ENCODE measurements around the gene DIP2B.

Gene DIP2B

DNA sequence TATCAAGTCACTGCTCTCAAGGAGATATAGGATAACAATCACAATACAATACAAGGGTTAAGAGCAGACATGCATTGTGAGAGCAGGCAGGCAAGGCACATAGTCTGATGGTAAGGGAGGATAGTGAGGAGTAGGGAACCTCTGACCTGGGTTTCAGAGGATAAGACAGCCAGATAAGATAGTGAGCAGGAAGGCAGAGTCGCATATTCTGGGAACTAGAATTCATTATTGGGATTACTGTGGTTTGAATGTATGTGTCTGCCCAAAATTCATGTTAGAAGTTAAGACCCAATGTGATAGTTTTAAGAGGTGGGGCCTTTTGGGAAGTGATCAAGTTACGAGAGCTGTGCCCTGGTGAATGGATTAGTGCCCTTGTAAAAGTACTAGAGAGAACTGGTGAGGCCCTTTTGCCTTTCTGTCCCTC, 244.7 kb downstream of the DIP2B start:
- no peaks in the 10 kb centered on the region for H3K79me2 ChIP-seq (ENCODE audit: insufficient read depth, low read length)
- H3K9ac ChIP-seq (ENCODE audit: low read length) = no peak overlapping the region
- no peak for TF ChIP-seq EZH2phosphoT487 (conservative IDR thresholded peaks at IDR 0.05; ENCODE audit: low read length)
- TF ChIP-seq, protein P1, sequence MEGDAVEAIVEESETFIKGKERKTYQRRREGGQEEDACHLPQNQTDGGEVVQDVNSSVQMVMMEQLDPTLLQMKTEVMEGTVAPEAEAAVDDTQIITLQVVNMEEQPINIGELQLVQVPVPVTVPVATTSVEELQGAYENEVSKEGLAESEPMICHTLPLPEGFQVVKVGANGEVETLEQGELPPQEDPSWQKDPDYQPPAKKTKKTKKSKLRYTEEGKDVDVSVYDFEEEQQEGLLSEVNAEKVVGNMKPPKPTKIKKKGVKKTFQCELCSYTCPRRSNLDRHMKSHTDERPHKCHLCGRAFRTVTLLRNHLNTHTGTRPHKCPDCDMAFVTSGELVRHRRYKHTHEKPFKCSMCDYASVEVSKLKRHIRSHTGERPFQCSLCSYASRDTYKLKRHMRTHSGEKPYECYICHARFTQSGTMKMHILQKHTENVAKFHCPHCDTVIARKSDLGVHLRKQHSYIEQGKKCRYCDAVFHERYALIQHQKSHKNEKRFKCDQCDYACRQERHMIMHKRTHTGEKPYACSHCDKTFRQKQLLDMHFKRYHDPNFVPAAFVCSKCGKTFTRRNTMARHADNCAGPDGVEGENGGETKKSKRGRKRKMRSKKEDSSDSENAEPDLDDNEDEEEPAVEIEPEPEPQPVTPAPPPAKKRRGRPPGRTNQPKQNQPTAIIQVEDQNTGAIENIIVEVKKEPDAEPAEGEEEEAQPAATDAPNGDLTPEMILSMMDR (IDR thresholded peaks at IDR 0.05; ENCODE audit: insufficient read depth, low read length, poor library complexity, severe bottlenecking) = no peak
- no peaks in the 10 kb centered on the region for H3K36me3 ChIP-seq (ENCODE audit: low read length)
- no peak overlapping the region for H2AFZ ChIP-seq (ENCODE audit: low read depth, low read length, severe bottlenecking)
- no peaks in the 10 kb centered on the region for H3K27me3 ChIP-seq (ENCODE audit: low read length)
- H3K9me3 ChIP-seq (ENCODE audit: insufficient read depth, low read length) = no peaks in the 10 kb centered on the region
- H4K20me1 ChIP-seq (ENCODE audit: low read depth, low read length) = no peaks in the 10 kb centered on the region
- H3K4me2 ChIP-seq (ENCODE audit: low read depth, low read length, poor library complexity, severe bottlenecking) = no peak overlapping the region
- H3K9me2 ChIP-seq (replicated peaks; ENCODE audit: insufficient read depth, low read length) = no peaks in the 10 kb centered on the region
- H3K4me3 ChIP-seq (ENCODE audit: insufficient read depth, low read length, poor library complexity, severe bottlenecking) = no peak overlapping the region
- no peak overlapping the region for H3K27ac ChIP-seq (ENCODE audit: low read depth, low read length)
- H3F3A ChIP-seq (ENCODE audit: insufficient read depth) = no peaks in the 10 kb centered on the region

DNA sequence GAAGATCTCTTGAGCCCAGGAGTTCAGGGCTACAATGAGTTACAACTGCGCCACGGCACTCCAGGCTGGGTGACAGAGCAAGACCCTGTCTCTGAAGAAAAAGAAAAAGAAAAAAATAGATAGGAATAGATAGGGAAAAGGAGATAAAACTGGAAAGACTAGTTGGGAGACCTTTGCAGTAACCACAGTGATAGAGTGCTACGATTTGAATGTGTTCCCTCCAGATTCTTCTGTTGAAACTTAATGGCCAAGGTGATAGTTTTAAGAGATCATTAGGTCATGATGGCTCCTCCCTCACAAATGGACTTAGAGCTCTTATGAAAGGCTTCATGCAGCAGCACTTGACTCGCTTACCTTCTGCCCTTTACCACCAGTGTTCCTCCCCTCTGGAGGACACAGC, 245.6 kb downstream of the DIP2B start:
- Histone ChIP-seq H3K27me3 (ENCODE audit: low read length) (no peaks in the 10 kb centered on the region), H3K9me2 (replicated peaks; ENCODE audit: insufficient read depth, low read length) (no peaks in the 10 kb centered on the region), H3K36me3 (ENCODE audit: low read length) (no peaks in the 10 kb centered on the region), H3K9ac (ENCODE audit: low read length) (no peak overlapping the region), H2AFZ (ENCODE audit: low read depth, low read length, severe bottlenecking) (no peak overlapping the region), H3F3A (ENCODE audit: insufficient read depth) (no peaks in the 10 kb centered on the region), H3K27ac (ENCODE audit: low read depth, low read length) (no peak overlapping the region), H3K9me3 (ENCODE audit: insufficient read depth, low read length) (no peaks in the 10 kb centered on the region), H4K20me1 (ENCODE audit: low read depth, low read length) (no peaks in the 10 kb centered on the region), H3K79me2 (ENCODE audit: insufficient read depth, low read length) (no peaks in the 10 kb centered on the region), H3K4me3 (ENCODE audit: insufficient read depth, low read length, poor library complexity, severe bottlenecking) (no peak overlapping the region), H3K4me2 (ENCODE audit: low read depth, low read length, poor library complexity, severe bottlenecking) (no peak overlapping the region)
- TF ChIP-seq EZH2phosphoT487 (conservative IDR thresholded peaks at IDR 0.05; ENCODE audit: low read length) = no peak
- TF ChIP-seq, protein P1 (IDR thresholded peaks at IDR 0.05; ENCODE audit: insufficient read depth, low read length, poor library complexity, severe bottlenecking) = no peak

DNA sequence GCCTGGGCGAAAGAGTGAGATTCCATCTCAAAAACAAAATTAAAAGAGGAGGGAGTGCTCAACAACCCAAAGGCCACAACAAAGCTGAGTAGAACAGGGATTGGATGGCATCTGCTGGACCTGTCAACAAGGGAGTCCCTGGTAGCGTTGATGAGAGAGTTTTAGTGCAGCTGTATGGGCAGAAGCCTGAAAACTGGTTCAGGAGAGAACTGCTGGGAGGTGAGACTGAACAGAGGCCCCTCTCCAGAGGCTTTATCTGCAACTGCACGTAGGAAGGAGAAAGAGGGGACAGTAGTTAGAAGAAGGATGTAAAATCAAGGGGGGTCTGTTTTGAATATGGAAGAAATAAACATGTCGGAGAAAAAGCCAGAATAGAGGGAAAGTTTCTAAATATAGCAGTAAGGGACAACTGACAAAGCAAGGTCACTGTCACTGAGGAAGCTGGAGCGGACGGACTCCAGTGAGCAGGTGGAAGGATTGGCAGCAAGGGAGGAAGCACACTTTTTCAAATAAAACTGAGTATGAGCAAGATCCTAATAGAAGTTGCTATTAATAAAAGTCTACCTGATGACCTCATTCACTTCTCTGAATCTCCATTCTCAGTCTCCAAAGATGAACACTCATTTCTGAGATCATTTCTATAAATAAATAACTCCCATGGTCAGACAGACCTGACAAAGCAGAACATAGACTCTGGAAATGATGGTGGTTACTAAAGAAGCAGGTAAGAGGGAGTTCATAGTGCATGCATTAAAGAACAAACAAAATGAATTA, 247.3 kb downstream of the DIP2B start:
- Histone ChIP-seq H4K20me1 (ENCODE audit: low read depth, low read length) (no peaks in the 10 kb centered on the region), H3K36me3 (ENCODE audit: low read length) (no peaks in the 10 kb centered on the region), H2AFZ (ENCODE audit: low read depth, low read length, severe bottlenecking) (no peak overlapping the region), H3K9me3 (ENCODE audit: insufficient read depth, low read length) (no peaks in the 10 kb centered on the region), H3K27ac (ENCODE audit: low read depth, low read length) (no peak overlapping the region), H3K9ac (ENCODE audit: low read length) (no peak overlapping the region), H3K27me3 (ENCODE audit: low read length) (no peaks in the 10 kb centered on the region), H3K9me2 (replicated peaks; ENCODE audit: insufficient read depth, low read length) (no peaks in the 10 kb centered on the region), H3F3A (ENCODE audit: insufficient read depth) (peaks cover 3% of the 10 kb centered on the region; the same call in 1 of the 2 replicates), H3K4me2 (ENCODE audit: low read depth, low read length, poor library complexity, severe bottlenecking) (no peak overlapping the region), H3K4me3 (ENCODE audit: insufficient read depth, low read length, poor library complexity, severe bottlenecking) (no peak overlapping the region), H3K79me2 (ENCODE audit: insufficient read depth, low read length) (no peaks in the 10 kb centered on the region)
- no peak for TF ChIP-seq EZH2phosphoT487 (conservative IDR thresholded peaks at IDR 0.05; ENCODE audit: low read length)
- TF ChIP-seq, protein P1 (IDR thresholded peaks at IDR 0.05; ENCODE audit: insufficient read depth, low read length, poor library complexity, severe bottlenecking) = no peak

Measured in SU-DHL-6 (cell line).